ENCODE data around the gene SLC25A19. TPM values are rescaled to one million over a fixed set of nuclear protein-coding genes. Genes with fewer than 3 reads are reported as not detected.

Gene SLC25A19
- total and polyA plus RNA-seq, 8 donors = 2.3 to 40.6 (median 9.9) TPM

DNA sequence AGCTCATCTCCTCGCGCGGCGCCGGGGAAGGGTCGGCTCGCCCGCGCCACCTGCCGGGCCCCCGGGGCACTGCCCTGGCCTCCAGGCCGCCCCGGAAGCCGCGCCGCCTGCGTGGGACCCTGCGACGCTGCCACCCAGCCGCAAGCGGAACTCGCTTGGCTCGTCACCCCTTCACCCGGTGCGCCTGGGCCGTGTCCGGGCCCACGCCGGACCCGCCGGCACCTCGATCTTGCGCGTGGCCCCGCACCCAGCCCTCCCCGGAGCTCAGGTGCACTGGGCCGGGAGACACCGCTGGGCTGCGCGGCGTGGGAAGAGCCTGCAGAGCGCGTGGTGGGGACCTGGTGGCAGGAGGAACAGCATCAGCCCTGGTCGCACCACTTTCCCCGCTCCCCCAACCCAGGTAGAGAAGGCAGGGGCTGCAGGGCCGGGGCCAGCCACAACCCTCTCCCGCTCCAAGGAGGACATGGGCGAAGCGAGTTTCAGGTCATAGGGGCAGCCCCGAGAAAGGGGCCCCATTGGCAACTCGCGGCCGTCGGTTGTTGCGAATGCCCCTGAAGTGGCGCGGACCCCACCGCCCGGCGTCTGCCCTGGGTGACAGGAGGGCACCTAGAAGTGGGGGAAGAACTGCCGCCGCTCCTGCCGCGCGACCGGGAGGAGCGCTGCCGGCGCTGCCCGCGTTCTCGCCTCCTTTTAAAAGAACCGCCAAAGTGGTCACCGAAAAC lies 17.8 kb downstream of the SLC25A19 start:
- WGBS, 5 donors = 0 to 1% (median 0%) methylated on average over 22 to 74 of the region's 74 CpGs
- H3K4me3 ChIP-seq = peak overlapping the region; percentile 92 to 97 (median 94)
- no peaks in the 10 kb centered on the region for H3K9me3 ChIP-seq
- peak overlapping the region; percentile 87 to 100 (median 97) for H3K27ac ChIP-seq
- no peak for TF ChIP-seq EP300 (IDR thresholded peaks at IDR 0.05)
- peak in 1 of 3 donors; percentile 60 for TF ChIP-seq POLR2AphosphoS5 (IDR thresholded peaks at IDR 0.05)
- TF ChIP-seq, protein P1, sequence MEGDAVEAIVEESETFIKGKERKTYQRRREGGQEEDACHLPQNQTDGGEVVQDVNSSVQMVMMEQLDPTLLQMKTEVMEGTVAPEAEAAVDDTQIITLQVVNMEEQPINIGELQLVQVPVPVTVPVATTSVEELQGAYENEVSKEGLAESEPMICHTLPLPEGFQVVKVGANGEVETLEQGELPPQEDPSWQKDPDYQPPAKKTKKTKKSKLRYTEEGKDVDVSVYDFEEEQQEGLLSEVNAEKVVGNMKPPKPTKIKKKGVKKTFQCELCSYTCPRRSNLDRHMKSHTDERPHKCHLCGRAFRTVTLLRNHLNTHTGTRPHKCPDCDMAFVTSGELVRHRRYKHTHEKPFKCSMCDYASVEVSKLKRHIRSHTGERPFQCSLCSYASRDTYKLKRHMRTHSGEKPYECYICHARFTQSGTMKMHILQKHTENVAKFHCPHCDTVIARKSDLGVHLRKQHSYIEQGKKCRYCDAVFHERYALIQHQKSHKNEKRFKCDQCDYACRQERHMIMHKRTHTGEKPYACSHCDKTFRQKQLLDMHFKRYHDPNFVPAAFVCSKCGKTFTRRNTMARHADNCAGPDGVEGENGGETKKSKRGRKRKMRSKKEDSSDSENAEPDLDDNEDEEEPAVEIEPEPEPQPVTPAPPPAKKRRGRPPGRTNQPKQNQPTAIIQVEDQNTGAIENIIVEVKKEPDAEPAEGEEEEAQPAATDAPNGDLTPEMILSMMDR (IDR thresholded peaks at IDR 0.05) = peak in 4 of 7 experiments; percentile 51 to 97 (median 82)
- TF ChIP-seq POLR2A (IDR thresholded peaks at IDR 0.05) = no peak
- peaks cover 17 to 61% (median 37%) of the 10 kb centered on the region in 4 donors for H3K4me1 ChIP-seq
- no peaks in the 10 kb centered on the region for H3K27me3 ChIP-seq
- peaks cover 8 to 25% (median 18%) of the 10 kb centered on the region in 4 donors for H3K36me3 ChIP-seq
- intact Hi-C loops (cut with DNase I; ENCODE audit: low total_unique reads) = no loop called here
- peak; percentile 87 to 95 for DNase-seq

DNA sequence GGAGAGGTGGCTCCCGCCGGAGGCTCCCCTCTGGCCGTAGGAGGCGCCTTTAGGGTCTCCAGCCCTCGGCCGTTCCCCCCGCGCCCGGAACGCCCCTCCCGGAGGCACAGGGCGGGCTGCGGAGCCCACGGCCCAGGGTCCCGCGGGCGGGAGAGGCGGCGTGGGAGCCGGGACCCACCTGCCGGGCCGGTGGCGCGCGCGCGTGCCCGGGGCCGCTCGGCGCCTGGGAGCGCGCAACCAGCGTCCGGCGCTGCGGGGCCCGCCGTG lies 18.3 kb downstream of the SLC25A19 start, which contains the start of gene MIF4GD:
MIF4GD (minus strand) TSS at position 266 of the 267 bp plus-strand sequence. CDS start 1,036 bp downstream, outside the sequence.
- no peak for DNase-seq
- 0 to 1% (median 1%) methylated on average over 3 to 39 of the region's 39 CpGs; no CpG with 5 or more reads in 1 of the 5 donors for WGBS, 5 donors
- intact Hi-C loops (cut with DNase I; ENCODE audit: low total_unique reads) = no loop called here
- Histone ChIP-seq H3K4me1 (peaks cover 17 to 65% (median 37%) of the 10 kb centered on the region in 4 donors), H3K27ac (peak within 1 kb of the TSS; percentile 87 to 100 (median 97)), H3K4me3 (peak within 1 kb of the TSS; percentile 92 to 97 (median 94)), H3K9me3 (no peaks in the 10 kb centered on the region), H3K27me3 (no peaks in the 10 kb centered on the region), H3K36me3 (peaks cover 13 to 30% (median 23%) of the 10 kb centered on the region in 4 donors)
- TF ChIP-seq, protein P1 (IDR thresholded peaks at IDR 0.05) = no peak
- TF ChIP-seq POLR2A (IDR thresholded peaks at IDR 0.05) (no peak), EP300 (IDR thresholded peaks at IDR 0.05) (no peak), POLR2AphosphoS5 (IDR thresholded peaks at IDR 0.05) (no peak)

DNA sequence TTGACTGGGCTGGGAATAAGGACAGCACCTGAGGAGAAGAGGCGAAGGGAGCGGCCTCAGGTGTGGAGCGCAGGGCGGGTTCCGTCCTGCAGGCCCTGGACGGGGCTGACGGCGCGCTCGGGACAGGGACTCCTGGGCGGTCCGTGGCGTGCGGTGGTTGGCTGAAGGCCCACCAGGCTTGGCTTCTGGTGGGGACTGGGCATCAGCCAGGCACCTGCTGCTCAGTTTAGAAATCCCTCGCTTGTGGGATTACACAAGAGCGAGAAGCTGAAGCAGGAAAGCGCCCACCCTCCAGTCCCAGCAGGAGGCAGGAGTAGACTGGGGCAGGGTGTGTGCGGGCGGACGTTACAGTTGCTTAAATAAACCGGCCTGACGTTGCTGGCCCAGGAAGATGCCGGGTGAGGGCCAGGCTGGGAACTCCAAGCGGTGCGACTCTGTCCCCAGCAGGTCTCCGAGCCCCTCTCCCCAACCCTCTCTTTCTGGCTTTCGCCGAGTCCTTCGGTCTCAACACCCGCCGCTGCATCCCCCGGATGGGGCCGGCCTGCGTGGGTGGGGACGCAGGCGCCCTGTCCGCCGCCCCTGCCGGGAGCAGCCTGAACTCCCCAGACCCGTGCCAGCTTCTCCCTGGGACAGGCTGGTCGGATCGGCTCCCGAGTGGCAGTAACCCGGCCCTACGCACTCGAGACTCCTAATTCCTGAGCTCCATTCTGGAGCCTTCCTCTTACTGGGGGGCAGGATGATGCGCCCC lies 18.8 kb downstream of the SLC25A19 start:
- Histone ChIP-seq H3K36me3 (peaks cover 18 to 32% (median 28%) of the 10 kb centered on the region in 4 donors), H3K27ac (peak overlapping the region; percentile 87 to 100 (median 97)), H3K4me3 (peak overlapping the region; percentile 92 to 97 (median 94)), H3K27me3 (no peaks in the 10 kb centered on the region), H3K4me1 (peaks cover 17 to 65% (median 37%) of the 10 kb centered on the region in 4 donors), H3K9me3 (no peaks in the 10 kb centered on the region)
- intact Hi-C loops (cut with DNase I; ENCODE audit: low total_unique reads) = no loop called here
- WGBS, 5 donors = 0 to 2% (median 1%) methylated on average over 11 to 47 of the region's 47 CpGs
- TF ChIP-seq, protein P1 (IDR thresholded peaks at IDR 0.05) = peak in 1 of 7 experiments; percentile 47
- peak in 1 of 3 donors; percentile 50 for TF ChIP-seq POLR2AphosphoS5 (IDR thresholded peaks at IDR 0.05)
- no peak for TF ChIP-seq POLR2A (IDR thresholded peaks at IDR 0.05)
- peak; percentile 66 to 90 for DNase-seq

DNA sequence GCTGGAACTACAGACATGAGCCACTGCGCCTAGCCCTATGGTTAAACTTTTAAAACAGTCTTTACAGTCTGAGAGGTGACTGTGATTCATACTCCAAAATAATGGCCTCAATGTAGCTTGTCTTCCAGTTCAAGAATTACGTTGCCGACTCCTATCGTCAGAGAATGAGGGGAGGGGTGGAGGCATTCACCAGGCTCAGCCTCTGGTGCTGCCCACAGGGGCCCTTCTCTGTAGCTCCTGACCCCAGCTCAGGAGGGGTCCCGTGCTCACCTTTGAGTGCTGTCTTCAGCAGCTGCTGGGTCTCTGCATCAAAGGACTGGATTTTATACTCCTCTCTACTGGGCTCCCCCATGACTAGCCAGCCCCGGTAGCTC lies 19.4 kb downstream of the SLC25A19 start:
- TF ChIP-seq POLR2AphosphoS5 (IDR thresholded peaks at IDR 0.05) (no peak), EP300 (IDR thresholded peaks at IDR 0.05) (no peak), POLR2A (IDR thresholded peaks at IDR 0.05) (no peak)
- TF ChIP-seq, protein P1 (IDR thresholded peaks at IDR 0.05) = no peak
- intact Hi-C loops (cut with DNase I; ENCODE audit: low total_unique reads) = no loop called here
- peak overlapping the region; percentile 87 to 100 (median 97) for H3K27ac ChIP-seq
- H3K9me3 ChIP-seq = no peaks in the 10 kb centered on the region
- H3K36me3 ChIP-seq = peaks cover 22 to 34% (median 31%) of the 10 kb centered on the region in 4 donors
- DNase-seq = no peak
- H3K4me3 ChIP-seq = peak overlapping the region; percentile 92 to 97 (median 94)
- no peaks in the 10 kb centered on the region for H3K27me3 ChIP-seq
- H3K4me1 ChIP-seq = peaks cover 17 to 65% (median 37%) of the 10 kb centered on the region in 4 donors
- WGBS, 5 donors = 13 to 21% (median 20%) methylated on average over 5 to 6 of the region's 6 CpGs
